CD8-positive, alpha-beta memory T cell (primary cell): ENCODE data around the gene ARID3A. TPM values are rescaled to one million over a fixed set of nuclear protein-coding genes. Genes with fewer than 3 reads are reported as not detected.
A peak's percentile ranks its signal among the peaks of the same experiment; 100 is the strongest.

Experiments used
- CTCF ChIA-PET: fragments of 350-600 bp; sonication (Branson Sonifier 250); formaldehyde crosslinking; loops from one replicate; lab custom pipeline; 2021; ENCODE audit warnings: antibody characterized with exemption; lab: Charles Lee
- POLR2A ChIA-PET: fragments of 350-600 bp; sonication (Branson Sonifier 250); formaldehyde crosslinking; loops from one replicate; lab custom pipeline; 2021; ENCODE audit warnings: antibody characterized with exemption; lab: Charles Lee
- DNase-seq, 5 donors: peaks; one replicate each; pipeline versions ENCODE4 v3.0.0 to v3.0.0-alpha.2; 2020 to 2022; ENCODE audit warnings: mixed read lengths in 1 of 5
- H3K27ac ChIP-seq: one replicate; pipeline ENCODE4 v1.7.0; 2013; ENCODE audit warnings: low read depth, mild to moderate bottlenecking, low read length, moderate library complexity
- H3K27me3 ChIP-seq: 2 replicates; pipeline ENCODE4 v1.7.0; 2013; ENCODE audit warnings: low read length, mild to moderate bottlenecking; ENCODE audit not compliant: insufficient read depth, poor library complexity, severe bottlenecking
- H3K36me3 ChIP-seq: 2 replicates; pipeline ENCODE4 v1.7.0; 2013; ENCODE audit warnings: mild to moderate bottlenecking, low read length, moderate library complexity; ENCODE audit not compliant: insufficient read depth
- H3K4me1 ChIP-seq: 2 replicates; pipeline ENCODE4 v1.7.0; 2013; ENCODE audit warnings: mild to moderate bottlenecking, low read length, moderate library complexity; ENCODE audit not compliant: insufficient read depth
- H3K4me3 ChIP-seq: 2 replicates; pipeline ENCODE4 v1.7.0; 2013; ENCODE audit warnings: mild to moderate bottlenecking, low read length
- H3K9me3 ChIP-seq: 2 replicates; pipeline ENCODE4 v1.7.0; 2013; ENCODE audit warnings: mild to moderate bottlenecking, low read length
- H3K27ac Mint-ChIP-seq, 8 donors: one replicate each; pipeline ENCODE4 v1.8.0; 2020 to 2021; ENCODE audit warnings: mixed read lengths in 8 of 8, mild to moderate bottlenecking in 6 of 8, inconsistent platforms in 3 of 8, moderate library complexity in 3 of 8
- H3K27me3 Mint-ChIP-seq, 2 donors: one replicate each; pipeline ENCODE4 v1.8.0; 2020 to 2021; ENCODE audit warnings: mixed read lengths in 2 of 2, mild to moderate bottlenecking in 1 of 2, moderate library complexity in 1 of 2
- H3K36me3 Mint-ChIP-seq, 3 donors: one replicate each; pipeline ENCODE4 v1.8.0; 2020 to 2021; ENCODE audit warnings: mixed read lengths in 3 of 3, inconsistent platforms in 1 of 3, mild to moderate bottlenecking in 1 of 3
- H3K4me1 Mint-ChIP-seq, 3 donors: one replicate each; pipeline ENCODE4 v1.8.0; 2020 to 2021; ENCODE audit warnings: mixed read lengths in 3 of 3, inconsistent platforms in 1 of 3, mild to moderate bottlenecking in 1 of 3
- H3K4me3 Mint-ChIP-seq, 7 donors: one replicate each; pipeline ENCODE4 v1.8.0; 2020 to 2021; ENCODE audit warnings: mixed read lengths in 7 of 7, mild to moderate bottlenecking in 6 of 7, moderate library complexity in 4 of 7, inconsistent platforms in 2 of 7
- H3K9me3 Mint-ChIP-seq, 5 donors: one replicate each; pipeline ENCODE4 v1.8.0; 2020 to 2022; ENCODE audit warnings: mixed read lengths in 5 of 5, mild to moderate bottlenecking in 3 of 5, moderate library complexity in 2 of 5, inconsistent platforms in 1 of 5
- polyA plus RNA-seq: library from polyadenylated mRNA; unstranded; fragments of 300-500 nt; fragmentation: Illumina TruSeq; gene quantifications from one replicate; pipeline ENCODE4 v1.2.3, GENCODE V29; 2021
- total RNA-seq, 2 experiments: library from RNA; stranded (reverse); gene quantifications; one replicate each; pipeline ENCODE4 v1.2.3, GENCODE V29; 2021

The ARID3A gene
- total and polyA plus RNA-seq, 3 experiments from 2014 or later = 0.49 to 15.9 (median 12.8) TPM

DNA sequence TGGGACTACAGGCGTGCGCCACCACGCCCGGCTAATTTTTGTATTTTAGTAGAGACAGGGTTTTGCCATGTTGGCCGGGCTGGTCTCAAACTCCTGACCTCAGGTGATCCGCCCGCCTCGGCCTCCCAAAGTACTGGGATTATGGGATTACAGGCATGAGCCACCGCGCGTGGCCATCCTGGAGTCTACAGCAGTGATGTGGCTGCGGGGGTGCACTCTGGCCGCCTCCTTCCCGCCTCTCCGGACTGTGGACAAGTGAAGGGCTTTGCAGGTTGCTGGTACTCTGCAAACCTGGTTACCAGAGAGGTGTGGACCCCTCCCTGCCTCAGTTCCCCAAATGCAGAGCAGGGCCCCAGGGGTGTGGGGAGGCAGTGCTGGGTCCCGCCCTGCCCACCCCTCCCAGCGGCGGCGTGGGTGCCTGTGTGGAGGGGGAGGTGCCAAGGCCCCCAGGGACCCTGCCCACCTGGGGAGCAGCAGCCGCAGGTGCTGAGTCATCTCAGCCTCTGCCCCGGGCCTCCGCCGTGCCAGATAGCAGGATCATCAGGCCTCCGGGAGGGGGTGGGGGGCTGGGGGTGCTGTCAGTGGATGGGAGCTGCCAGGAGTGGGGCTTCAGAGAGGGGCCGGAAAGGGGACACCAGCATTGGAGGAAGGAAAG, 23.1 kb downstream of the ARID3A start:
- Histone ChIP-seq H3K27me3 (no peaks in the 10 kb centered on the region), H3K9me3 (no peaks in the 10 kb centered on the region), H3K27ac (no peak overlapping the region), H3K36me3 (no peaks in the 10 kb centered on the region), H3K4me1 (peaks cover 18% of the 10 kb centered on the region), H3K4me3 (no peak overlapping the region)
- Mint-ChIP-seq H3K27ac (no peak overlapping the region), H3K4me3 (no peak overlapping the region), H3K9me3 (no peaks in the 10 kb centered on the region), H3K4me1 (peaks cover 0 to 23% (median 2%) of the 10 kb centered on the region in 3 donors), H3K36me3 (no peaks in the 10 kb centered on the region), H3K27me3 (peaks cover 0 to 1% of the 10 kb centered on the region in 2 donors)
- CTCF ChIA-PET = interaction anchor here (1.4 kb wide), 1 partner anchor 35 kb away, joined by 4 read pairs; the partner anchor contains the start of gene WDR18
- POLR2A ChIA-PET = no interaction called here
- no peak for DNase-seq

DNA sequence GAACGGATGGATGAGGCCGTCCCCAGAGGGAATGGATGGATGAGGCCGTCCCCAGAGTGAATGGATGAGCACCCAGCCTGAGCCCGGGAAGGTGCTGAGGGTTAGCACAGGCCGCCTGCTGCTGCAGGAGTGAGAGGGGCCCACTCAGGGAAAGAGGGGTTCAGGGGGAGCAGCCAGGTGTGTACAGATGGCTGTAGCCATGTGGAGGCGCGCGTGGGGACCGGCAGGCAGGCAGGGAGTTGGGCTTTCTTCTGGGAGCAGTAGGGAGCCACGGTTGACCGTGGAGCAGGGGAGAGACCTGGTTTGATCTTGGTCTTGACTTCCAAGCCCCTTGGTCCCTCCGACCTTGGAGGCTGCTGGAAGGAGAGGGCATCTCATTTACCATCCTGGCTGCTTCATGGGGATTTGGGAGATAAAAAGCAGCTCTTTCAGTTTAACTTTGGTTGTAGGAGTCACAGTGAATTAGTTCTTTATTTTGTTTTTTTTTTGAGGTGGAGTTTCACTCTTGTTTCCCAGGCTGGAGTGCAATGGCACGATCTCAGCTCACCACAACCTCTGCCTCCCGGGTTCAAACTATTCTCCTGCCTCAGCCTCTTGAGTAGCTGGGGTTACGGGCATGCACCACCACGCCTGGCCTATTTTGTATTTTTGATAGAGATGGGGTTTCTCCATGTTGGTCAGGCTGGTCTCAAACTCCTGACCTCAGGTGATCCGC, 24.7 kb downstream of the ARID3A start:
- CTCF ChIA-PET = no interaction called here
- no peaks in the 10 kb centered on the region for H3K36me3 Mint-ChIP-seq
- Histone ChIP-seq H3K4me1 (peaks cover 19% of the 10 kb centered on the region), H3K36me3 (no peaks in the 10 kb centered on the region), H3K27me3 (no peaks in the 10 kb centered on the region), H3K9me3 (no peaks in the 10 kb centered on the region), H3K4me3 (no peak overlapping the region), H3K27ac (no peak overlapping the region)
- peaks cover 0 to 1% of the 10 kb centered on the region in 2 donors for H3K27me3 Mint-ChIP-seq
- peak overlapping the region in 2 of 7 donors; percentile 15 to 74 for H3K4me3 Mint-ChIP-seq
- POLR2A ChIA-PET = no interaction called here
- H3K9me3 Mint-ChIP-seq = no peaks in the 10 kb centered on the region
- H3K27ac Mint-ChIP-seq = peak overlapping the region in 2 of 8 donors; percentile 27 to 42
- no peak for DNase-seq
- H3K4me1 Mint-ChIP-seq = peaks cover 0 to 26% (median 2%) of the 10 kb centered on the region in 3 donors

DNA sequence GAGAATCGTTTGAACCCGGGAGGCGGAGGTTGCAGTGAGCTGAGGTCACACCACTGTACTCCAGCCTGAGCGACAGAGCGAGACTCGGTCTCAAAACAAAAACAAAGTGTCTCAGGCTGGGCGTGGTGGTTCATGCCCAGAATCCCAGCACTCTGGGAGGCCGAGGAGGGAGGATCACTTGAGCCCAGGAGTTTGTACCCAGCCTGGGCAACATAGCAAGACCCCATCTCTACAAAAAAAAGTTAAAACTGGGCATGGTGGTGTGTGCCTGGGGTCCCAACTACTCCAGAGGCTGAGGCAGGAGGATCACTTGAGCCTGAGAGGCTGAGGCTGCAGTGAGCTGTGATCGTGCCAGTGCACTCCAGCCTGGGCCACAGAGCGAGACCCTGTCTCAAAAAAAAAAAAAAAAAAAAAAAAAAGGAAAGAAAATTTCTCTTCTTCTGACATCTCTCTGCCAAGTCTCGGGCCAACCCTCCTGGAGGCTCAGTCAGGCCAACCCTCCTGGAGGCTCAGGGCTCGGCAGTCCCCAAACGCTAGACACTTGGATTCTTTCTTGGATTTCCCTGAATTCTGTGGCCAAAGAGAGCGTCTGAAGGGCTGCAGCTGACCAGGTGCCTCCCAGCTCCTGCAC, 26.3 kb downstream of the ARID3A start:
- no peak for DNase-seq
- Histone ChIP-seq H3K4me1 (peaks cover 19% of the 10 kb centered on the region), H3K27ac (peak overlapping the region; percentile 73), H3K27me3 (no peaks in the 10 kb centered on the region), H3K9me3 (no peaks in the 10 kb centered on the region), H3K36me3 (no peaks in the 10 kb centered on the region), H3K4me3 (no peak overlapping the region)
- Mint-ChIP-seq H3K9me3 (no peaks in the 10 kb centered on the region), H3K36me3 (no peaks in the 10 kb centered on the region), H3K27me3 (peaks cover 0 to 1% of the 10 kb centered on the region in 2 donors), H3K4me3 (peak overlapping the region in 6 of 7 donors; percentile 11 to 73 (median 54)), H3K27ac (peak overlapping the region in 4 of 8 donors; percentile 29 to 61 (median 44)), H3K4me1 (peaks cover 0 to 26% (median 2%) of the 10 kb centered on the region in 3 donors)
- ChIA-PET POLR2A (no interaction called here), CTCF (interaction anchor here (1.0 kb wide), 1 partner anchor 29 kb away, joined by 3 read pairs; no protein-coding TSS in a partner anchor)

DNA sequence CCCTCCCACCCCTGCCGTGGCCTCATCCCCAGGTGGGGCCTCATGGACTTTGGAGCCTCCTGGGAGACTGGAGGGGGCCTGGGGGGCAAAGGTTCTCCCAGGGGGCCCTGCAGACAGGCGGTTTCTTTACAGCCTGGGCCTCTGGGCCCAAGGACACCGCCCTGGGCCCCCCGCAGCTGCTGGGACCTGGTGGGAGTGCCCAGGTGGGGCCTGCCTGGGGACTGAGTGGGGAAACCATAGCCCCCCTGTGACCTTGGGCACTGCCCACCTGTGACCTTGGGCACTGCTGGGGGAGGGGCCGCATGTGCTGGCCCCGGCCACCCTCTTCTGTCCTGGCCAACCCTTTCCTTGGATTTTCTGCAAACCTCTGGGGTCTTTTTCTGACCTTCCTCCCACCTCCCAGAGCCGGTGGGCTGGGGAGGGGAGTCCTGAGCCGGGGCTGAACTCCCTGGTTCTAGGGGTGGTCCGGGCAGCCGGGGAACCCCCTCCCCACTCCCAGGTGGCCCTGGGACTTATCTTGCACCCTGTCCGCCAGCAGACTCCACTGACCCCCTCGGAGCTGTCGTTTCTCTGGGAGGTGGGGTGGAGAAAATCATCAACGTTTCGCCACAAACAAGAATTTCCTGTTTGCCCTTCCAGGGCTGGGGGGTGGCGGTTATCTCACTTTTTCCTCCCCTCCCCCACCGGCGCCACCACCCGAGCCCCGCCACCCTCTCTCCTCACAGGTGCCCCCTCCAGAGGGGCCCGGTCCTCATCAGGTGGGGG, 27.0 kb downstream of the ARID3A start:
- Mint-ChIP-seq H3K36me3 (no peaks in the 10 kb centered on the region), H3K27me3 (peaks cover 0 to 1% of the 10 kb centered on the region in 2 donors), H3K9me3 (no peaks in the 10 kb centered on the region), H3K27ac (peak overlapping the region in 4 of 8 donors; percentile 3 to 83 (median 72)), H3K4me1 (peaks cover 0 to 26% (median 2%) of the 10 kb centered on the region in 3 donors), H3K4me3 (peak overlapping the region; percentile 40 to 81 (median 73))
- CTCF ChIA-PET = interaction anchor here (1.0 kb wide), 1 partner anchor 28 kb away, joined by 3 read pairs; no protein-coding TSS in a partner anchor
- POLR2A ChIA-PET = no interaction called here
- DNase-seq = no peak
- no peaks in the 10 kb centered on the region for H3K36me3 ChIP-seq
- peak overlapping the region; percentile 73 for H3K27ac ChIP-seq
- H3K9me3 ChIP-seq = no peaks in the 10 kb centered on the region
- H3K27me3 ChIP-seq = no peaks in the 10 kb centered on the region
- peaks cover 19% of the 10 kb centered on the region for H3K4me1 ChIP-seq
- peak overlapping the region; percentile 26 for H3K4me3 ChIP-seq

DNA sequence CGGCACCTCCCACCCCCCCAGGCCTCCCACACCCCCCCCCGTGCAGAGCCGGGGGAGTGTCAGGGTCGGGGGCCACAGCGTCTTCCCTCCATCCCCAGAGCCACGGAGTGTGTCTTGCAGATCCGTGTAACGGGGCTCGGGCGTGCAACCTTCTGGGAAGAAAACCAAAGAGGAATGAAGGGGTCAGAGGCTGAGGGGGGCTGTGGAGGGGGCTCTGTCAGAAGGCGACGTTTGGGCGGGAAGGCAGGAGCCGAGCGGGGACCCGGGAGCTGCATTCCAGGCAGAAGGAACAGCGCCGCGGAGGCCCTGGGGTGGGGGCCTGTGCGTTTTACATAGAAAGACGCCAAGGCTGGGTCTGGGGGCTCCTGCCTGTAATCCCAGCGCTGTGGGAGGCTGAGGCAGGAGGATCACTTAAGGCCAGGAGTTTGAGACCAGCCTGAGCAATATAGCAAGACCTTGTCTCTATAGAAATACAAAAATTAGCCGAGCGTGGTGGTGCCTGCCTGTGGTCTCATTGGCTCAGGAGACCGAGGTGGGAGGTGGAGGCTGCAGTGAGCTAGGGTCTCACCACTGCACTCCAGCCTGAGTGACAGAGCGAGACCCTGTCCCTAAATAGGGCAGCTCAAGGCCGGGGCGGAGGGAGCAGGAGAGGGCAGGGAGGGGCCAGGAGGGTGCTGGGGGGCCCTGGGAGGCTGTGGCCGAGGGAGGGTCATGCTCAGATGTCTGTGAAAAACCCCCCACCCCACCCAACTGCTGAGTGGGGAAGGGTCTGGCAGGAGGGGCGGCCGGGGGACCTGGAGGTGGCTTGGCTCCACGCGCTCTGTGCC, 27.8 kb downstream of the ARID3A start:
- ChIA-PET POLR2A (no interaction called here), CTCF (interaction anchor here (0.5 kb wide), 1 partner anchor 12 kb away, joined by 3 read pairs; no protein-coding TSS in a partner anchor)
- H3K4me3 ChIP-seq = peak overlapping the region; percentile 26
- Mint-ChIP-seq H3K36me3 (no peaks in the 10 kb centered on the region), H3K27ac (peak overlapping the region in 2 of 8 donors; percentile 64 to 74), H3K27me3 (no peaks in the 10 kb centered on the region), H3K4me3 (peak overlapping the region in 6 of 7 donors; percentile 41 to 81 (median 50)), H3K4me1 (peaks cover 0 to 26% (median 2%) of the 10 kb centered on the region in 3 donors), H3K9me3 (no peaks in the 10 kb centered on the region)
- H3K36me3 ChIP-seq = no peaks in the 10 kb centered on the region
- DNase-seq = no peak
- no peaks in the 10 kb centered on the region for H3K27me3 ChIP-seq
- H3K27ac ChIP-seq = peak overlapping the region; percentile 73
- peaks cover 19% of the 10 kb centered on the region for H3K4me1 ChIP-seq
- no peaks in the 10 kb centered on the region for H3K9me3 ChIP-seq

DNA sequence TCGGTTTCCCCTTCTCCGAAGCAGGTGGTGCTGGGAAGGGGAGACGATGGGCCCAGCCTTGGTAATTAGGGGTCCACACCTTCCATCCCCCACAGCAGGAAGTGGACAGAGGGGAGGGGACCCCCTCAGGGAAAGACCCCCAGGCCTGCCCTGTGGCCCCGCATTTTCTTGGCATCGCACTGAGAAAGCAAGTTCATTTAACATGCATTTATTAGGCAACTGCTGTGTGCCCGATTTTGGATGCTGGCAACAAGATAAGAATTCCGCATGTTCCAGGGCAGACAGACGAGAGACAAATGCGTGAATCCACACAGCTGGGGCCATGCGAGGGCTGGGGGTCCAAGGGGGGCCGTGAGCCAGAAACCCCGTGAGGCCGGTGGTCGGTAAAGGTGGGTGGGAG, 28.4 kb downstream of the ARID3A start:
- no peaks in the 10 kb centered on the region for H3K27me3 Mint-ChIP-seq
- no peak for DNase-seq

More for the DNA sequence above, 28.4 kb downstream of the ARID3A start:
- H3K9me3 ChIP-seq = no peaks in the 10 kb centered on the region
- POLR2A ChIA-PET = no interaction called here
- H3K27ac ChIP-seq = peak overlapping the region; percentile 57
- H3K36me3 Mint-ChIP-seq = no peaks in the 10 kb centered on the region
- H3K36me3 ChIP-seq = no peaks in the 10 kb centered on the region
- no peaks in the 10 kb centered on the region for H3K9me3 Mint-ChIP-seq
- CTCF ChIA-PET = no interaction called here
- H3K27me3 ChIP-seq = no peaks in the 10 kb centered on the region
- H3K4me3 ChIP-seq = no peak overlapping the region
- H3K4me1 ChIP-seq = peaks cover 19% of the 10 kb centered on the region
- peaks cover 0 to 26% (median 2%) of the 10 kb centered on the region in 3 donors for H3K4me1 Mint-ChIP-seq
- no peak overlapping the region for H3K4me3 Mint-ChIP-seq
- H3K27ac Mint-ChIP-seq = no peak overlapping the region
